GM23338 (cell line): ENCODE data around the gene ANKS1B.

Experiments
- CTCF ChIP-seq, 2 experiments: fragments of 200-600 bp in 1 of 2; sonication (generic) in 1 of 2; conservative IDR thresholded peaks; 2 replicates each; pipeline versions ENCODE4 v1.5.1 to v1.6.1; 2016 to 2017; ENCODE audit warnings: antibody characterized with exemption in 2 of 2, low read depth in 2 of 2, mild to moderate bottlenecking in 2 of 2, moderate library complexity in 1 of 2
- REST ChIP-seq: IDR thresholded peaks from one replicate; pipeline ENCODE4 v1.6.1; 2018; ENCODE audit warnings: antibody characterized with exemption; ENCODE audit not compliant: unreplicated experiment
- ZNF462 ChIP-seq: fragments of 250-450 bp; sonication (Bioruptor Pico); IDR thresholded peaks from 2 replicates; pipeline ENCODE4 v1.5.0; 2020; ENCODE audit warnings: mild to moderate bottlenecking, moderate library complexity

- TF ChIP-seq CTCF (conservative IDR thresholded peaks at IDR 0.05; ENCODE audit: low read depth in 2 of 2) (no peak), ZNF462 (CRISPR knock-in tag) (no peak), REST (no peak)
Measured at GRCh38 chr12:98686603-98687002, 1298.1 kb downstream of the ANKS1B start.
